K562 (cell line): ENCODE measurements around the gene AMDHD2. TPM values are rescaled to one million over a fixed set of nuclear protein-coding genes. Genes with fewer than 3 reads are reported as not detected.
A peak's percentile ranks its signal among the peaks of the same experiment; 100 is the strongest.

ENCODE experiments used
- ATF1 ChIP-seq, 2 experiments: fragments of 450-650 bp in 1 of 2; IDR thresholded peaks; 2 replicates each; pipeline ENCODE4 v1.6.1; 2016; ENCODE audit warnings: missing compliant biosample characterization in 1 of 2, missing genetic modification characterization in 1 of 2
- CREB3 ChIP-seq: fragments of 450-650 bp; conservative IDR thresholded peaks from 2 replicates; pipeline ENCODE4 v1.6.1; 2016; ENCODE audit warnings: missing genetic modification characterization, low read depth, mild to moderate bottlenecking, missing compliant biosample characterization, moderate library complexity
- POLR2G ChIP-seq: fragments of 200-400 bp; formaldehyde crosslinking; IDR thresholded peaks from 2 replicates; pipeline ENCODE4 v1.6.1; 2017; ENCODE audit warnings: low read depth, mild to moderate bottlenecking, antibody characterized with exemption, low read length, moderate library complexity
- SRSF7 ChIP-seq: fragments of 200-400 bp; formaldehyde crosslinking; optimal IDR thresholded peaks from 2 replicates; pipeline ENCODE3; 2017; ENCODE audit warnings: mild to moderate bottlenecking, low read depth, low read length
- XRCC5 ChIP-seq: fragments of 200-400 bp; formaldehyde crosslinking; IDR thresholded peaks from 2 replicates; pipeline ENCODE4 v1.6.1; 2017; ENCODE audit warnings: low read depth, mild to moderate bottlenecking, low read length
- ZBTB49 ChIP-seq: sonication (generic); formaldehyde crosslinking; IDR thresholded peaks from 2 replicates; pipeline ENCODE4 v1.8.0; 2022; ENCODE audit warnings: missing genetic modification reagents, mild to moderate bottlenecking, borderline replicate concordance
- ZNF12 ChIP-seq: sonication (generic); formaldehyde crosslinking; IDR thresholded peaks from 2 replicates; pipeline ENCODE4 v1.4.0; 2020; ENCODE audit warnings: mild to moderate bottlenecking, missing genetic modification reagents
- ZNF655 ChIP-seq: fragments of 250-450 bp; sonication (Bioruptor Pico); IDR thresholded peaks from 2 replicates; pipeline ENCODE4 v1.5.0; 2021
- polyA plus RNA-seq, 8 experiments: library from polyadenylated mRNA; depleted of rRNA in 4 of 8; stranded (reverse) in 5 of 8; unstranded in 3 of 8; fragments of >200 nt; fragmentation: Nextera tagmentation in 2 of 8; fragmentation: Illumina TruSeq in 1 of 8; extraction: Ambion mirVana in 2 of 8; extraction: Trizol in 1 of 8; gene quantifications; 2 replicates each; pipeline versions ENCODE4 v1.2.1 to v1.2.3, GENCODE V29; 2011 to 2014; ENCODE audit warnings: inconsistent platforms in 1 of 8, missing spikeins in 1 of 8
- total RNA-seq, 7 experiments: library from RNA; depleted of rRNA in 6 of 7; stranded (reverse); fragments of >200 nt in 6 of 7; fragmentation: Illumina TruSeq in 2 of 7; extraction: Trizol in 2 of 7; gene quantifications; 2 replicates each; pipeline versions ENCODE4 v1.2.1 to v1.2.3, GENCODE V29; 2011 to 2021; ENCODE audit warnings: low replicate concordance in 1 of 7

Gene AMDHD2
- total and polyA plus RNA-seq, 9 of the 15 experiments (the other 6 are each of a cell fraction or from before 2014, with no cell fraction given): 0.38 to 56.9 (median 18.3) TPM; not detected in 1

GRCh38 chr16:2472885-2473445 lies 47.2 kb upstream of the AMDHD2 start (continued):
- no peak for TF ChIP-seq ZBTB49 (CRISPR knock-in tag)
- no peak for TF ChIP-seq ATF1 (CRISPR knock-in tag; IDR thresholded peaks at IDR 0.05)
- TF ChIP-seq ATF1 (tag; IDR thresholded peaks at IDR 0.05): no peak
- no peak for TF ChIP-seq ZNF12 (CRISPR knock-in tag)
- TF ChIP-seq ZNF655 (CRISPR knock-in tag): no peak
- peak; percentile 45 for TF ChIP-seq POLR2G
- TF ChIP-seq SRSF7: no peak
- no peak for TF ChIP-seq XRCC5
- no peak for TF ChIP-seq CREB3 (tag)
